Aorta (tissue), 5 donors: ENCODE measurements around the gene LPO. TPM values are rescaled to one million over a fixed set of nuclear protein-coding genes. Genes with fewer than 3 reads are reported as not detected.

Source experiments
- ATAC-seq: fragments of 200-7000 bp; cut with Tn5 transposase; one replicate; pipeline ENCODE4 v1.9.1; 2022; ENCODE audit warnings: moderate library complexity; ENCODE audit not compliant: low FRiP score
- DNase-seq, 2 donors: peaks; one replicate each; pipeline ENCODE4 v3.0.0-alpha.2; 2020
- H3K27ac ChIP-seq, 2 donors: one replicate each; pipeline ENCODE4 v1.5.1; 2013; ENCODE audit warnings: low read length in 2 of 2, mild to moderate bottlenecking in 2 of 2, moderate library complexity in 2 of 2, control low read depth in 1 of 2, inconsistent platforms in 1 of 2, low read depth in 1 of 2
- H3K27me3 ChIP-seq, 2 donors: one replicate each; pipeline ENCODE4 v1.6.1; 2013; ENCODE audit warnings: control low read depth in 1 of 2, low read length in 1 of 2, mild to moderate bottlenecking in 1 of 2, moderate library complexity in 1 of 2; ENCODE audit not compliant: insufficient read depth in 2 of 2, control insufficient read depth in 1 of 2
- H3K36me3 ChIP-seq, 2 donors: one replicate each; pipeline ENCODE4 v1.6.1; 2013; ENCODE audit warnings: control low read depth in 1 of 2, low read length in 1 of 2, mild to moderate bottlenecking in 1 of 2; ENCODE audit not compliant: insufficient read depth in 2 of 2, control insufficient read depth in 1 of 2
- H3K4me1 ChIP-seq, 2 donors: one replicate each; pipeline ENCODE4 v1.6.1; 2013; ENCODE audit warnings: low read length in 2 of 2, control low read depth in 1 of 2, mild to moderate bottlenecking in 1 of 2, moderate library complexity in 1 of 2; ENCODE audit not compliant: insufficient read depth in 2 of 2, control insufficient read depth in 1 of 2
- H3K4me3 ChIP-seq, 2 donors: one replicate each; pipeline ENCODE4 v1.5.1; 2013; ENCODE audit warnings: low read length in 2 of 2, control low read depth in 1 of 2, mild to moderate bottlenecking in 1 of 2
- H3K9me3 ChIP-seq: one replicate; pipeline ENCODE4 v1.6.1; 2013; ENCODE audit warnings: mild to moderate bottlenecking, low read length; ENCODE audit not compliant: control insufficient read depth
- WGBS, 2 donors: extraction: QIAGEN DNeasy Blood & Tissue Kit; methylation state at CpG; one replicate each; pipeline ENCODE4 v1.1.7; 2013; 5-methylcytosine and 5-hydroxymethylcytosine counted together
- intact Hi-C, 2 donors: fragments of 100-400 bp; cut with DNase I; formaldehyde crosslinking; loops; one replicate each; pipeline versions ENCODE4 v1.14.2 to v1.15.0; 2022
- polyA plus RNA-seq, 2 donors: library from polyadenylated mRNA; stranded (reverse); fragments of 200-250 nt; gene quantifications; one replicate each; pipeline ENCODE4 v1.2.3, GENCODE V29; 2013
- total RNA-seq, 2 donors: library from RNA; stranded (reverse); fragmentation: NEBNext Ultra II Directional; extraction: Animal tissue kit (Norgen Biotek cat#: 25700); gene quantifications; one replicate each; pipeline ENCODE4 v1.2.1, GENCODE V29; 2021
- donor health status: healthy with polysubstance abuse.
- donor health status: Bipolar disorder and iron deficiency.
- donor health status: DM: no; HTN: no; CAD: no.
- donor health status: DM: no; HTN: no; CAD: no.
- donor health status: DM: yes; HTN: yes; CAD: no.

The LPO gene
- total and polyA plus RNA-seq, 4 donors = not detected

DNA sequence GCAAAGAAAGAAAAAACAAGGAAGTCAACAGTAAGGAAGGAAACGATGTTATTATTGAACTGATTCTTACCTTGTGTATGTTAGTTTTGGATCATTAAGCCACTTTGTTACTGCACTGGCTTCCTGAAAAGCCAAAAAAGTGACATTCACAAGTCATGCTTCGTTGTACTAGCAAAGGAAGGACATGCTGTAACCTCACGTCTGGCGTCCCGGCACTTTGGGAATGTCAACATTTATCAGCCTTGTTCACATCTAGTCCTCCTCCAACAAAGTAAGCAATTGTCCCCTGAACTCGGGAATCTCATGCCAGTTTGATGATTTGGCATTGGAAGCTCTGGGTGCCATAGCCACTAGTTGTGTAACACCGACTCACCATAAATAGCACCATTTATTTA lies 18.6 kb upstream of the LPO start:
- Histone ChIP-seq H3K9me3 (no peaks in the 10 kb centered on the region), H3K27me3 (no peaks in the 10 kb centered on the region), H3K27ac (no peak overlapping the region), H3K4me3 (peak overlapping the region; percentile 10 to 43), H3K36me3 (no peaks in the 10 kb centered on the region), H3K4me1 (no peaks in the 10 kb centered on the region)
- ATAC-seq = no peak
- no peak for DNase-seq
- intact Hi-C loops = no loop called here
- WGBS, 2 donors = 10 to 13% methylated on average over 7 of the region's 7 CpGs

DNA sequence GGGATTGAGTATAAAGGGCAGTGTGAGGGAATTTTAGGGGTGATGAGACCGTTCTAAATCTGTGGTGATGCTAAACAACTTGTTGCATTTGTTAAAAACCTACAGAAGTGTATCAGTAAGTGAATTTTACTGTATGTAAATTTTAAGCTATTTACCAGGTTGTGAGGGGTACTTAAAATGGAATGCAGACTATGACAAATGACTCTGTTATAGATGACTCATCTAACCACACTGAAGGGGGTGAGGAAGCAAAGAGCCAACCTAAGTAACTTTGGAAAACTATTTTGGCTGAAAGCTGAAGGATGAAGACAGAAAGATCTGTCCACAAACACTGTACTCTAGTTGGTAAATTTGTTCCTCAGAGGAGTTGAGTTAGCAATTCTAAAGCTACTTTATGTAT lies 14.1 kb upstream of the LPO start:
- no peak for ATAC-seq
- 36 to 43% methylated on average over 1 of the region's 1 CpG for WGBS, 2 donors
- intact Hi-C loops = no loop called here

DNA sequence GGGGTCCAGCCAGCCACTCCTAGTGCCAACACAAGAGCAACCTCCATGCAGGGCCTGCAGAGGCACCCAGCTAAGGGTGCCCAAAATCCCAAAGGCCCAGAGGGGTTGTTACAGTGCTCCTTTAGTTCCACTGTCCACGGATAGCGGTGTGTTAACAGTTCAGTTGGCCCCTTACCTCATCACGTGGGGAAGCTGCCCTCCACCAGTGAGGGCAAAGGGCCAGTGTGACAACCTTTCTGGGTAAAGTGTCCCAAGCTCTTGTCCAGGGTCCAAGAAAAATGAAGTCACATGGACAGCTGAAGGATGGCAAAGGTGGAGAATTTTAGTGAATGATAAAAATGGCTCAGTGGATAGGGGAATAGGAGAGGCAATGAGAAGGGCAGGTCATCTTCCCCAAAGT lies 10.7 kb upstream of the LPO start:
- H3K36me3 ChIP-seq = no peaks in the 10 kb centered on the region
- intact Hi-C loops = no loop called here
- no peak overlapping the region for H3K27ac ChIP-seq
- DNase-seq = no peak
- no peak for ATAC-seq
- 72 to 77% methylated on average over 3 of the region's 3 CpGs for WGBS, 2 donors
- no peaks in the 10 kb centered on the region for H3K4me1 ChIP-seq
- peaks cover under 1% of the 10 kb centered on the region for H3K9me3 ChIP-seq
- H3K4me3 ChIP-seq = no peak overlapping the region
- H3K27me3 ChIP-seq = peaks cover 0 to 3% of the 10 kb centered on the region in 2 donors

More for the DNA sequence above, 14.1 kb upstream of the LPO start:
- H3K9me3 ChIP-seq = no peaks in the 10 kb centered on the region
- H3K4me1 ChIP-seq = no peaks in the 10 kb centered on the region
- no peak overlapping the region for H3K4me3 ChIP-seq
- no peaks in the 10 kb centered on the region for H3K27me3 ChIP-seq
- no peak for DNase-seq
- H3K27ac ChIP-seq = no peak overlapping the region
- H3K36me3 ChIP-seq = no peaks in the 10 kb centered on the region

DNA sequence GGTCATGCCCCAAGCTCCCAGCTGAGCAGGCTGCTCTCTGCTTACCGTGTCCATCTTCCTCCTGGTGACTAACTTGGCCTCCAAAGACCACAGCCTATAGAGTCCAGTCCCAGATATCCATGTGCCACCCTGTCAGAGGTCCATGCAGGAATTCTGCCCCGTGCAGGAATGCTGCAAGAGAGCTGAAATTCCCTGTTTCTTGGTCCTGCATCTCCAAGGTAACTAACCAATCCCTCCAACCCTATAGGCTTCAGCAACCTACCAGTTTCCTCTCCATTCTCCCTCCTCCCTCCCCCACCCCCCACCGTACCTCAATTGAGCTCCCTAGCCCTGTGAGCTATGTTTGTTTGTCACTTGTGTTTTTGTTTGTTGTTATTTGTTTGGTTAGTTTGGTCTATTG lies 9.7 kb upstream of the LPO start:
- Histone ChIP-seq H3K27me3 (peaks cover 0 to 3% of the 10 kb centered on the region in 2 donors), H3K27ac (no peak overlapping the region), H3K4me1 (no peaks in the 10 kb centered on the region), H3K4me3 (no peak overlapping the region), H3K9me3 (peaks cover 1% of the 10 kb centered on the region), H3K36me3 (no peaks in the 10 kb centered on the region)
- ATAC-seq (no peak), DNase-seq (no peak)
- intact Hi-C loops = no loop called here
- 28 to 33% methylated on average over 3 of the region's 3 CpGs for WGBS, 2 donors

DNA sequence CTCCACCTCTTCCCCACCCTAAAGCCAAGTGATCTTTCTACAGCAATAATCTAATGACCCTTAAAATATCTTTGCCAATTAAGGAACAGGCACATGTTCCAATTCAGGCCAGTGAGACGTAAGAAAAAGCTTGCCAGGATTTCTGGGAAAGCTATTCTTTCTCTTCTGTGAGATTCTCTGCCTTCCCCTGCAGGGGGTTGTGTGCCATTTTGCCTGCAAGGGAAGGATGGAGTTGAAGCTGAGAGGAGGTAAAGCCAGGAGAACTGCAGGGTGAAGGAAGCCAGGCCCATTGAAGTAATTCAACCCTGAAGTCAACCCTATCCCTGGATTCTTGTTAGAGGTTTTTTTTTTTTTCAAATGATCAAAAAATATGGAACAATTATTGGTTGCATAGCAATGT lies 9.0 kb upstream of the LPO start:
- 30 to 38% methylated on average over 1 of the region's 1 CpG for WGBS, 2 donors
- Histone ChIP-seq H3K4me3 (no peak overlapping the region), H3K4me1 (no peaks in the 10 kb centered on the region), H3K9me3 (peaks cover 1% of the 10 kb centered on the region), H3K27ac (no peak overlapping the region), H3K27me3 (peaks cover 0 to 3% of the 10 kb centered on the region in 2 donors), H3K36me3 (no peaks in the 10 kb centered on the region)
- intact Hi-C loops = no loop called here
- ATAC-seq = no peak
- DNase-seq = no peak

DNA sequence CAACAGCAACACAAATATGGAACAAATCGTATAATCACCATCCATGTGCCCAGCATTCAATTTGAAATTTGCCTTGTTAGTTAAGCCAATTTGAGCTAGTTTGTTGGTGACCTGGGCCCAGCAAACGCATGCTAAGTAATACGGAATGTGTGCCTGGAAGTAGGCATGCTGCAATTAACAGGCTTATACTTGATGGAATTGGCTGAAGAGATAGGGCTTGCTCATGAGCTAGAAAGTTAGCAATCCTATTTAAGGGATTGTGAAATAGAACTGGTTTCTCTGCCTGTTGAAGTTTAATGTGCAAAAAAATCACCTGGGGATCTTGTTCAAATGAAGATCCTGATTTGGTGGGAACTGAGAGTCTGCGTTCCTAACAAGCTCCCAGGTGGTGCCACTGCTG lies 8.5 kb upstream of the LPO start:
- DNase-seq (no peak), ATAC-seq (no peak)
- Histone ChIP-seq H3K4me1 (no peaks in the 10 kb centered on the region), H3K9me3 (peaks cover 1% of the 10 kb centered on the region), H3K36me3 (no peaks in the 10 kb centered on the region), H3K27ac (no peak overlapping the region), H3K27me3 (peaks cover 0 to 3% of the 10 kb centered on the region in 2 donors), H3K4me3 (no peak overlapping the region)
- 85 to 90% methylated on average over 4 of the region's 4 CpGs for WGBS, 2 donors
- intact Hi-C loops = no loop called here

DNA sequence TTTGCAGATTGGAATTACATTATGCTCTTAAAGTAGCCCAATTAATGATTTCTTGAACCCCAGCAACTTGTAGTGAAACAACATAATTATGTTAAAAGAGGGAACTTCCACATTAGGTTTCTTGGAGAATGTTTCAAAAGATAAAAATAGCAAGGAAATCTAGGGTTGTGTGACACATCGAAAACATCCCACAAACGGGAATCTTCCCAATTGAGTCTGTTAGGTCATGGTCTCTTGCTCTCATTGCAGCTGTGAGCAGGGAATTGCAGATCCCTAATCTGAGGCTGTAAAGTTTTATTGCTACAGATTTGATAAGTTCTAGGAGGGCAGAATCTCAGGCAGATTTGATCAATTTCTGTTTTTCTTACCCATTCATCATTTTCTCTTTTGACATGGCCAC lies 6.7 kb upstream of the LPO start:
- intact Hi-C loops = no loop called here
- Histone ChIP-seq H3K27ac (no peak overlapping the region), H3K27me3 (peaks cover 0 to 3% of the 10 kb centered on the region in 2 donors), H3K4me1 (no peaks in the 10 kb centered on the region), H3K4me3 (no peak overlapping the region), H3K36me3 (no peaks in the 10 kb centered on the region), H3K9me3 (peaks cover 3% of the 10 kb centered on the region)
- no peak for ATAC-seq
- DNase-seq = no peak
- 48% methylated on average over 2 of the region's 2 CpGs for WGBS, 2 donors

DNA sequence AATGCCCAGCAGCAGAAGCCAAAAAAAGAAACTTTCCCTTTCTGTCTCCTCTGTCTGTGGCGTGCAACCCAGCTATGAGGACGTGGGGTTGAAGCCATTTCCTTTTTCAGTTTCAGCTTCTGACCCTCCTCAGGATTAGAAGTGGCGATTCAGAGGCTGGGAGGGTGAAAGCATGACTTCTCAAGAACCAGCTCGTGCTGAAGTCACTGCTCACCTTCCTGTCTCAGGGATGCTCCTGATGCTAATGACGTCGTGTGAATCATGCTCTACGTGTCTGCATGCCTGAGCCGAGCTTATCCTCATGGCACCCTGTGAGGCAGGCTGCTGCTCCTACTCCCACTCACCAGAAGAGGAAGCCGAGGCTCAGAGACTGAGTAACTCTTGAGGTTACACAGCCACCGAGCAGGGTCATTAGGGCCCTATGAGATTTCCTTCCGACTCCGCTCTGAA lies 5.7 kb upstream of the LPO start:
- no peak for ATAC-seq
- 45 to 46% methylated on average over 12 of the region's 12 CpGs for WGBS, 2 donors
- Histone ChIP-seq H3K4me3 (no peak overlapping the region), H3K36me3 (no peaks in the 10 kb centered on the region), H3K27ac (no peak overlapping the region), H3K9me3 (peaks cover 3% of the 10 kb centered on the region), H3K27me3 (peaks cover 0 to 3% of the 10 kb centered on the region in 2 donors), H3K4me1 (no peaks in the 10 kb centered on the region)
- intact Hi-C loops = no loop called here
- DNase-seq = no peak

DNA sequence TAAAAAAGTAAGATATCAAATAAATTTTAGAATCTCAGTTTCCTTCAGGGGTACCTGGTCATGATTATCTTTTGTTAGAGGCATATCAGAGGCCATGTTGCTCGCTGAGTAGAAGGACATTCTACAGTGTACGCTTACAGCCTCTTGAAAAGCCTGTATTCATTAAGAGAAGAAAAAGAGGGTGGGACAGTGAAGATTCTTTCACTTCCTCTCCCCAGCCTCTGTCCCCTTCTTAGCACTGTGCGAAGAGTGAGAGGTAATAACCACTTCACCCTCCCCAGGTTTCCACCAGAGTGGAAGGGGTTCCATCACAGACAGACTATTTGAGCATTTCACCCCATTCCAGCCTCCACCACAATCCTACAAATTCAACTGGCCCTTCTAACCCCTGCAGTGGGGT lies 4.8 kb upstream of the LPO start:
- H3K4me1 ChIP-seq = no peaks in the 10 kb centered on the region
- no peak for DNase-seq
- H3K27me3 ChIP-seq = peaks cover 0 to 3% of the 10 kb centered on the region in 2 donors
- peaks cover 3% of the 10 kb centered on the region for H3K9me3 ChIP-seq
- no peak overlapping the region for H3K4me3 ChIP-seq
- H3K36me3 ChIP-seq = no peaks in the 10 kb centered on the region
- intact Hi-C loops = no loop called here
- 72 to 86% methylated on average over 3 of the region's 3 CpGs for WGBS, 2 donors
- no peak for ATAC-seq
- no peak overlapping the region for H3K27ac ChIP-seq
